ENCODE results near the gene TTC9B. TPM values are rescaled to one million over a fixed set of nuclear protein-coding genes. Genes with fewer than 3 reads are reported as not detected.

Gene TTC9B
- total and polyA plus RNA-seq, 2 donors from 2014 or later = not detected

GRCh38 chr19:40249201-40249600 is 31.0 kb upstream of the TTC9B start:
- FAIRE-seq (no peak), DNase-seq (peak in 1 of 5 donors; percentile 58)
- Histone ChIP-seq H3K27me3 (ENCODE audit: control insufficient read depth, insufficient read depth, low read length) (no peaks in the 10 kb centered on the region), H3K27ac (ENCODE audit: low read depth in 2 of 2, low read length in 2 of 2) (no peak overlapping the region), H3K36me3 (ENCODE audit: control insufficient read depth in 2 of 3, insufficient read depth in 3 of 3, low read length in 3 of 3) (peaks cover 2 to 8% (median 3%) of the 10 kb centered on the region in 3 donors), H3K4me3 (ENCODE audit: low read length in 3 of 3) (no peak overlapping the region), H3K4me1 (ENCODE audit: control insufficient read depth in 2 of 3, insufficient read depth in 2 of 3, low read depth in 1 of 3, low read length in 3 of 3) (peaks cover 0 to 20% (median 6%) of the 10 kb centered on the region in 3 donors), H3K9ac (ENCODE audit: low read length in 3 of 3) (no peak overlapping the region), H3K9me3 (ENCODE audit: control insufficient read depth in 2 of 3, insufficient read depth in 1 of 3, low read length in 3 of 3) (no peaks in the 10 kb centered on the region)
- intact Hi-C loops (cut with DNase I) = no loop called here
- no peak for TF ChIP-seq CTCF (IDR thresholded peaks at IDR 0.05; ENCODE audit: borderline replicate concordance, extremely low read depth, insufficient read depth)

GRCh38 chr19:40247735-40248262 is 29.6 kb upstream of the TTC9B start:
- no peaks in the 10 kb centered on the region for H3K27me3 ChIP-seq (ENCODE audit: control insufficient read depth, insufficient read depth, low read length)
- H3K4me3 ChIP-seq (ENCODE audit: low read length in 3 of 3) = no peak overlapping the region
- no peak overlapping the region for H3K9ac ChIP-seq (ENCODE audit: low read length in 3 of 3)
- no peaks in the 10 kb centered on the region for H3K9me3 ChIP-seq (ENCODE audit: control insufficient read depth in 2 of 3, insufficient read depth in 1 of 3, low read length in 3 of 3)
- H3K36me3 ChIP-seq (ENCODE audit: control insufficient read depth in 2 of 3, insufficient read depth in 3 of 3, low read length in 3 of 3) = peaks cover 0 to 8% (median 2%) of the 10 kb centered on the region in 3 donors
- peaks cover 0 to 21% (median 6%) of the 10 kb centered on the region in 3 donors for H3K4me1 ChIP-seq (ENCODE audit: control insufficient read depth in 2 of 3, insufficient read depth in 2 of 3, low read depth in 1 of 3, low read length in 3 of 3)
- FAIRE-seq = no peak
- TF ChIP-seq CTCF (IDR thresholded peaks at IDR 0.05; ENCODE audit: borderline replicate concordance, extremely low read depth, insufficient read depth) = no peak
- H3K27ac ChIP-seq (ENCODE audit: low read depth in 2 of 2, low read length in 2 of 2) = no peak overlapping the region
- intact Hi-C loops (cut with DNase I) = no loop called here
- DNase-seq = peak in 1 of 5 donors; percentile 53

- Histone ChIP-seq H3K9me3 (ENCODE audit: control insufficient read depth in 2 of 3, insufficient read depth in 1 of 3, low read length in 3 of 3) (no peaks in the 10 kb centered on the region), H3K4me3 (ENCODE audit: low read length in 3 of 3) (no peak overlapping the region), H3K9ac (ENCODE audit: low read length in 3 of 3) (no peak overlapping the region), H3K27ac (ENCODE audit: low read depth in 2 of 2, low read length in 2 of 2) (no peak overlapping the region), H3K36me3 (ENCODE audit: control insufficient read depth in 2 of 3, insufficient read depth in 3 of 3, low read length in 3 of 3) (peaks cover 0 to 3% (median 2%) of the 10 kb centered on the region in 3 donors), H3K4me1 (ENCODE audit: control insufficient read depth in 2 of 3, insufficient read depth in 2 of 3, low read depth in 1 of 3, low read length in 3 of 3) (peaks cover 0 to 16% (median 11%) of the 10 kb centered on the region in 3 donors), H3K27me3 (ENCODE audit: control insufficient read depth, insufficient read depth, low read length) (no peaks in the 10 kb centered on the region)
- DNase-seq = peak in 1 of 5 donors; percentile 38
- no peak for TF ChIP-seq CTCF (IDR thresholded peaks at IDR 0.05; ENCODE audit: borderline replicate concordance, extremely low read depth, insufficient read depth)
- intact Hi-C loops (cut with DNase I) = no loop called here
- FAIRE-seq = no peak
These were observed 29.0 kb upstream of the TTC9B start for GRCh38 chr19:40247178-40247577.
